Astrocyte of the cerebellum (primary cell): ENCODE measurements around the gene FAM110D.

Experiments
- DNase-seq: peaks from one replicate; pipeline ENCODE4 v3.0.0-alpha.2; 2011; ENCODE audit warnings: low read depth
- H3K4me3 ChIP-seq: 2 replicates; pipeline ENCODE4 v1.5.1; 2011; ENCODE audit warnings: mild to moderate bottlenecking, low read depth, low read length, moderate library complexity
- CTCF ChIP-seq: IDR thresholded peaks from 2 replicates; pipeline ENCODE4 v1.5.1; 2012; ENCODE audit warnings: low read length, low read depth, moderate library complexity, mild to moderate bottlenecking; ENCODE audit errors: missing control alignments
- in situ Hi-C: cut with HindIII; loops from 2 replicates; pipeline ENCODE4 v1.10.0; 2017; ENCODE audit warnings: low sequenced_read_pairs

FAM110D gene

GRCh38 chr1:26114165-26114927 is 44.5 kb upstream of the FAM110D start:
- no peak overlapping the region for H3K4me3 ChIP-seq
- no peak for TF ChIP-seq CTCF
- no peak for DNase-seq
- in situ Hi-C loops = no loop called here

- TF ChIP-seq CTCF = no peak
- no peak overlapping the region for H3K4me3 ChIP-seq
- no peak for DNase-seq
- in situ Hi-C loops = no loop called here
These were observed 38.8 kb upstream of the FAM110D start for GRCh38 chr1:26119892-26120608.

GRCh38 chr1:26121854-26122773 is 36.8 kb upstream of the FAM110D start:
- H3K4me3 ChIP-seq = no peak overlapping the region
- TF ChIP-seq CTCF = no peak
- in situ Hi-C loops = no loop called here
- DNase-seq = no peak

GRCh38 chr1:26122988-26123973 is 35.6 kb upstream of the FAM110D start:
- in situ Hi-C loops = no loop called here
- DNase-seq = no peak
- TF ChIP-seq CTCF = no peak
- no peak overlapping the region for H3K4me3 ChIP-seq

- in situ Hi-C loops = no loop called here
- DNase-seq = no peak
- TF ChIP-seq CTCF = no peak
- no peak overlapping the region for H3K4me3 ChIP-seq
These were observed 34.2 kb upstream of the FAM110D start for GRCh38 chr1:26124418-26125331.
